HG03159 (cell line): ENCODE measurements around the gene SEBOX.

Experiments used
- ATAC-seq: cut with Tn5 transposase; IDR thresholded peaks from one replicate; pipeline ENCODE4 v1.9.1; 2021; ENCODE audit warnings: mild to moderate bottlenecking, moderate library complexity; ENCODE audit not compliant: unreplicated experiment

SEBOX gene

DNA sequence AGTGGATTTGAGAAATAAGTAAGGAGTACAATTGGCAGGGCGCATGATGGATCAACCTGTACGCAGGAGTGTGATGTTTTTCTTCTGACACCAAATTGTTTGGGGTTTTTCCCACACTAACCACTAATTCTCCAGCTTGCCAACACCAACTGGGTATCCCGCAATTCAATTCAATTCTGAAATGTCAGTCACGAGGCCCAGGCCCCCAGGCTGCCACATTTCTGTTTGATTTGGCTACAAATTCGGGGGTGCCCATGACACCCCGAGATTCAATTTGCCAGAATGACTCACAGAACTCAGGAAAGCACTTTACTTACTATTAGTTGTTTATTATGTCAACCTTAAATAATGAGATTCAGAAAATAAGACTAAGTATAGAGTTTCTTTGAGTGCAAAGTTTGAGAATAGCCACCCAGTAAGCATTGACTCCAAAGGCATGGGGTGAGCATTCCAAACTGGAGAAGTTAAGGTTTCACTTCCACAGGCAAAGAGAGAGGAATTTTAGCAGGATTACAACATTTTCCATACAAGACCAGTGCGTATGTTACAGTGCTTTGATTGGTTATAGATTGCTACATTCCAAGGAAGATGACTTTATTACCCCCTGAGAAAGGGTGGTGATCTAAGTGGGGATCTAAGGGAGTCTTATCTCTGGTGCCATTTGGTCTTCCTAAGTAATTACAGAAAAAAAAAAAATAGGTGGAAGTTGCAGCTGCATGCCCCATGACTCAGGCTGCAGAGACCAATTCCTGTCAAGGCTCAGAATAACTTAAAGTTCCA lies 29.5 kb upstream of the SEBOX start:
- ATAC-seq = no peak

- no peak for ATAC-seq
Observed at GRCh38 chr17:28392491-28392890, 27.5 kb upstream of the SEBOX start.

GRCh38 chr17:28391401-28391800 lies 26.4 kb upstream of the SEBOX start:
- ATAC-seq = no peak

GRCh38 chr17:28390984-28391383 lies 26.0 kb upstream of the SEBOX start:
- ATAC-seq = no peak

GRCh38 chr17:28390563-28390962 lies 25.6 kb upstream of the SEBOX start:
- ATAC-seq = no peak

DNA sequence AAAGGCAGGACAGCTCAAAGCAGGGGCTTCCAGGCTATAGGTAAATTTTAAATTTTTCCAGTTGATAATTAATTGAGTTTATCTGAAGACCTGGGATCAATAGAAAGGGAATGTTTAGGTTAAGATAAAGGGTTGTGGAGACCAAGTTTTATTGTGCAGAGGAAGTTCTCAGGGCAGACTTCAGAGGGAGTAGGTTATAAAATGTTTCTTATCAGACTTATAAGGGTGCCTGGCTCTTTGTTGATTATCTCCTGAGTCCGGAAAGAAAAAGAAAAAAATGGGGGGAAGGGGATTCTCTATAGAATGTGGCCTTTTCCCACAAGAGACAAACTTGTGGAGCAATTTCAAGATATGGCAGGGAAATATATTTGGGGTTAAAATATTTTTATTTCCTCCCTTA lies 25.1 kb upstream of the SEBOX start:
- no peak for ATAC-seq

- no peak for ATAC-seq
Observed at GRCh38 chr17:28388106-28388505, 23.1 kb upstream of the SEBOX start.

GRCh38 chr17:28386391-28386790 lies 21.4 kb upstream of the SEBOX start:
- ATAC-seq = no peak

DNA sequence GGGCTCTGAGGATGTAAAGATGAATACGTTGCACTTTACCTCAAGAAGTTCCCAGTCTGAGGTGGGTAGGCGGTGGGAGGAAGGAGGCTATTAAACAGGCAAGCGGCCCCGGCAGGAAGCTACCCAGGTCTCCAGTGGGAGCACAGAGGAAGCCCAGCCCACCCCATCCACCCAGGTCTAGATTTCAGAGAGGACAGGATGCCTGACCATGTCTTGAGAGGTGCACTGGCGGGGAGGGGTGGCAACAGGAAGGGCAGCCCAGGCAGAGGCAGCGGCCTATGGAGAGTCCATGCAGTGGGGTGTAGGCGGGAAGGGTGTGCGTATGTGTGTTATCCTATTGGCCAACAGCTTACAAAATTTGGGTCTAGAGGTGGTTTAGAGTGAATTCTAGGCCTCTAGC lies 20.4 kb upstream of the SEBOX start:
- no peak for ATAC-seq

DNA sequence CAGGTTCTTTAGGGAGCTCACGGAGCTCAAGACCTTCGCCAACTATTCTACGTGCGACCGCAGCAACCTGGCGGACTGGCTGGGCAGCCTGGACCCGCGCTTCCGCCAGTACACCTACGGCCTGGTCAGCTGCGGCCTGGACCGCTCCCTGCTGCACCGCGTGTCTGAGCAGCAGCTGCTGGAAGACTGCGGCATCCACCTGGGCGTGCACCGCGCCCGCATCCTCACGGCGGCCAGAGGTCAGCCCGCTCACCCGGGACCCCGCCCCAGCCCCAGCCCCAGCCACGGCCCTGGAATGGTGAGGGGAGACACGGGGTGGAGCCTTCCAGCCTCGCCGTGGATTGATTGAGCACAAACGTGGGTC lies 20.0 kb upstream of the SEBOX start:
- no peak for ATAC-seq

GRCh38 chr17:28384281-28385036 lies 19.5 kb upstream of the SEBOX start:
- peak; percentile 52 for ATAC-seq

DNA sequence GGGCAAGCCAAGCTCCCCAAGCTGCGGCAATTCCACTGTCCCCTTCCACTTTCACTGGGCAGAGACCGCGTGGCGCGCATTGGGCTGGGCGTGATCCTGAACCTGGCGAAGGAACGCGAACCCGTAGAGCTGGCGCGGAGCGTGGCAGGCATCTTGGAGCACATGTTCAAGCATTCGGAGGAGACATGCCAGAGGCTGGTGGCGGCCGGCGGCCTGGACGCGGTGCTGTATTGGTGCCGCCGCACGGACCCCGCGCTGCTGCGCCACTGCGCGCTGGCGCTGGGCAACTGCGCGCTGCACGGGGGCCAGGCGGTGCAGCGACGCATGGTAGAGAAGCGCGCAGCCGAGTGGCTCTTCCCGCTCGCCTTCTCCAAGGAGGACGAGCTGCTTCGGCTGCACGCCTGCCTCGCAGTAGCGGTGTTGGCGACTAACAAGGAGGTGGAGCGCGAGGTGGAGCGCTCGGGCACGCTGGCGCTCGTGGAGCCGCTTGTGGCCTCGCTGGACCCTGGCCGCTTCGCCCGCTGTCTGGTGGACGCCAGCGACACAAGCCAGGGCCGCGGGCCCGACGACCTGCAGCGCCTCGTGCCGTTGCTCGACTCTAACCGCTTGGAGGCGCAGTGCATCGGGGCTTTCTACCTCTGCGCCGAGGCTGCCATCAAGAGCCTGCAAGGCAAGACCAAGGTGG lies 16.3 kb upstream of the SEBOX start:
- no peak for ATAC-seq

DNA sequence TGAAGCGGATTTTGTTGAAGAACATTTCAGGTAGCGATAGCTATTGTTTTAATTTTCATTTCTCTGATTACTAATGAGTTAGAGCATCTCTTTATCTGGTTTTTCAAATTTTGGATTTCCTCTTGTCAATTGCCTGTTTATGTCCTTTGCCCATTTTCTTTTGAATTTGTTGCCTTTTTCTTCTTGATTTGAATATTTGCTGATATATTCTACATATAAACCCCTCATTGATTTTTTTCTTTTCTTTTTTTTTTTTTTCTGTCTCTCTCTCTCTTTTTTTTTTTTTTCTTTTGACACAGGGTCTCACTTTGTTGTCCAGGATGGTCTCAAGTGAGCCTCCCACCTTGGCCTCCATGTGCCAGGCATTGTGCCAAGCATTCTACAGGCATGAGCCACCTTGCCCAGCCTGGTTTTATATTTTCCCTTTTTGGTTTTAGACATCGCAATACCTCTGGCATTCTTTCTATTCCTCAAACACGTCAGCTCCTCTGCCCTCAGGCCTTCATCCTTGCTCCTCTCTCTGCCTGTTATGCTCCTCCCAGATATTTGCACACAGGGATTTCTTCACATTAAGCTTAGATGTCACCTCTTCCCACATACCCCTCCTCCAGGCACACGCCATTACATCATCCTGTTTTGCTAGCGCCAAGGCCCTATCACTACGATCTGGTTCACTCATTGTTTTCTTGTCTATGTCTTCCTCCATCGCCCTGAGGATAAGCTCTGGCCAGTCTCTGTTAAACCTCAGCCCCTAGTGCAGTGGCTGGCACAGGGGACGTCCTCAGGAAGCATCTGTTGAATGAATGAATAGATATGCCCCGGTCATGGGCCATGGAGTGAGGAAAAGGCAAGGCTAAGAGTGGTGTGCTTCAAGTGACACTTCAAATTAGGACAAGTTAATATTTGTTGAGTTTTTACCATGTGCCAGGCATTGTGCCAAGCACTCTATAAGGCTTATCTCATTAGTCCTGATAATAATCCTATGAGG lies 15.1 kb upstream of the SEBOX start:
- no peak for ATAC-seq

DNA sequence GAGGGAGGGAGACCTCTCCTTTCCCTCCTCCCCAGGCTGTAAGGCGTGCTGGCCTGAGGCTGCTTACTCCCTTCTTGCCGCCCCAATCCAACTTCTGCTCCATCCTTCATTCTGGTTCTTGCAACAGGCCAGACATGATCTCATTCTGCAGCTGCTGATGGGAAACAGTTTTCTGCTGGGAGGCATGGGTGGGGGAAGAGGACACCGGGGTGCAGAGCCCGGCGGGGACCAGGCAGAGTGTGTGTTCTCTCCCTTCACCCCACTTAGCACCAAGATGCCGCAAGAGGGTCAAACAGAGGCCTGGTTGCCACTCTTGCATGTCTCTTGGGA lies 7.9 kb upstream of the SEBOX start:
- no peak for ATAC-seq

- peak; percentile 28 for ATAC-seq
Observed at GRCh38 chr17:28372203-28372944, 7.4 kb upstream of the SEBOX start.

- peak; percentile 81 for ATAC-seq
Observed at GRCh38 chr17:28371245-28372202, 6.5 kb upstream of the SEBOX start, which contains the start of gene SARM1. Gene SARM1, plus strand, starts transcription at chr17:28371694. Its CDS starts 339 bp downstream, at chr17:28372033.

DNA sequence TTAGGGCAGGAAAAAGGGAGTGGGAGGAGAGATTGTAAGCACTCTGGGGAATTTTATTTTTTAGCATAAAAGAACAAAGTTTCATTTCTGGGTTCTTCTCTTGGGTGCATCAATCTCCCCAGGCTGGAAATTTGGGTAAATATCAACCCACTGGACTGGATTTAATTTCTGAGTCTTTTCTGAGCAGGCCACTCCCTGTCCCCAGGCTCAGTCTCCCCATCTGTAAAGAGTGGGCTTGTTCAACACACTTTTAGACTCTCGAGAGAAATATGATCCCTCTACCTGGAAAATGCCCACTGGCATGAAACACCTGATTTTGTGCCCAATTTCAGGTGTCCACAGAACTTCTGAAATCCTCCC lies 5.7 kb upstream of the SEBOX start:
- no peak for ATAC-seq

GRCh38 chr17:28370035-28370743 lies 5.2 kb upstream of the SEBOX start, which contains the start of gene VTN:
Gene VTN, minus strand, starts transcription at chr17:28370307. Its CDS starts 104 bp downstream, at chr17:28370203.
- ATAC-seq = no peak
